ENCODE measurements around the gene DIABLO.

DNA sequence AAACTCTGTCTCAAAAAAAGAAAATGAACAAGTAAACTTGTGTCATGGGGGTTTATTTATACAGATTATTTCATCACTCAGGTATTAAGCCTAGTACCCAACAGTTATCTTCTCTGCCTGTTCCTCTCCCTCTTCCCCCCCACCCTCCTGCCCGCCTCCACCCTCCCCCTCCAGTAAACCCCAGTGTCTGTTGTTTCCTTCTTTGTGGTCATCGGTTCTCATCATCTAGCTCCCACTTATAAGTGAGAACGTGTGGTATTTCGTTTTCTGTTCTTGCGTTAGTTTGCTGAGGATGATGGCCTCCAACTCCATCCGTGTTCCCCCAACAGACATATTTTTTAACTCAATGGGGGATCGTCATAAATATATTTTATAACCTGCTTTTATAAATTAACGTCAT, 64.2 kb downstream of the DIABLO start:
- TF ChIP-seq, protein P1, sequence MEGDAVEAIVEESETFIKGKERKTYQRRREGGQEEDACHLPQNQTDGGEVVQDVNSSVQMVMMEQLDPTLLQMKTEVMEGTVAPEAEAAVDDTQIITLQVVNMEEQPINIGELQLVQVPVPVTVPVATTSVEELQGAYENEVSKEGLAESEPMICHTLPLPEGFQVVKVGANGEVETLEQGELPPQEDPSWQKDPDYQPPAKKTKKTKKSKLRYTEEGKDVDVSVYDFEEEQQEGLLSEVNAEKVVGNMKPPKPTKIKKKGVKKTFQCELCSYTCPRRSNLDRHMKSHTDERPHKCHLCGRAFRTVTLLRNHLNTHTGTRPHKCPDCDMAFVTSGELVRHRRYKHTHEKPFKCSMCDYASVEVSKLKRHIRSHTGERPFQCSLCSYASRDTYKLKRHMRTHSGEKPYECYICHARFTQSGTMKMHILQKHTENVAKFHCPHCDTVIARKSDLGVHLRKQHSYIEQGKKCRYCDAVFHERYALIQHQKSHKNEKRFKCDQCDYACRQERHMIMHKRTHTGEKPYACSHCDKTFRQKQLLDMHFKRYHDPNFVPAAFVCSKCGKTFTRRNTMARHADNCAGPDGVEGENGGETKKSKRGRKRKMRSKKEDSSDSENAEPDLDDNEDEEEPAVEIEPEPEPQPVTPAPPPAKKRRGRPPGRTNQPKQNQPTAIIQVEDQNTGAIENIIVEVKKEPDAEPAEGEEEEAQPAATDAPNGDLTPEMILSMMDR (IDR thresholded peaks at IDR 0.05; ENCODE audit: low read depth, low read length): no peak
- TF ChIP-seq POLR2A (IDR thresholded peaks at IDR 0.05; ENCODE audit: extremely low read depth, insufficient read length) (no peak), MYC (IDR thresholded peaks at IDR 0.05; ENCODE audit: low read depth, low read length) (no peak)
- TF ChIP-seq, protein P2, sequence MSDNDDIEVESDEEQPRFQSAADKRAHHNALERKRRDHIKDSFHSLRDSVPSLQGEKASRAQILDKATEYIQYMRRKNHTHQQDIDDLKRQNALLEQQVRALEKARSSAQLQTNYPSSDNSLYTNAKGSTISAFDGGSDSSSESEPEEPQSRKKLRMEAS (IDR thresholded peaks at IDR 0.05; ENCODE audit: low read depth, low read length): no peak

Measured in NB4 (cell line).